Measurements from ENCODE around the gene NCOA5.
A peak's percentile ranks its signal among the peaks of the same experiment; 100 is the strongest.

NCOA5 gene

DNA sequence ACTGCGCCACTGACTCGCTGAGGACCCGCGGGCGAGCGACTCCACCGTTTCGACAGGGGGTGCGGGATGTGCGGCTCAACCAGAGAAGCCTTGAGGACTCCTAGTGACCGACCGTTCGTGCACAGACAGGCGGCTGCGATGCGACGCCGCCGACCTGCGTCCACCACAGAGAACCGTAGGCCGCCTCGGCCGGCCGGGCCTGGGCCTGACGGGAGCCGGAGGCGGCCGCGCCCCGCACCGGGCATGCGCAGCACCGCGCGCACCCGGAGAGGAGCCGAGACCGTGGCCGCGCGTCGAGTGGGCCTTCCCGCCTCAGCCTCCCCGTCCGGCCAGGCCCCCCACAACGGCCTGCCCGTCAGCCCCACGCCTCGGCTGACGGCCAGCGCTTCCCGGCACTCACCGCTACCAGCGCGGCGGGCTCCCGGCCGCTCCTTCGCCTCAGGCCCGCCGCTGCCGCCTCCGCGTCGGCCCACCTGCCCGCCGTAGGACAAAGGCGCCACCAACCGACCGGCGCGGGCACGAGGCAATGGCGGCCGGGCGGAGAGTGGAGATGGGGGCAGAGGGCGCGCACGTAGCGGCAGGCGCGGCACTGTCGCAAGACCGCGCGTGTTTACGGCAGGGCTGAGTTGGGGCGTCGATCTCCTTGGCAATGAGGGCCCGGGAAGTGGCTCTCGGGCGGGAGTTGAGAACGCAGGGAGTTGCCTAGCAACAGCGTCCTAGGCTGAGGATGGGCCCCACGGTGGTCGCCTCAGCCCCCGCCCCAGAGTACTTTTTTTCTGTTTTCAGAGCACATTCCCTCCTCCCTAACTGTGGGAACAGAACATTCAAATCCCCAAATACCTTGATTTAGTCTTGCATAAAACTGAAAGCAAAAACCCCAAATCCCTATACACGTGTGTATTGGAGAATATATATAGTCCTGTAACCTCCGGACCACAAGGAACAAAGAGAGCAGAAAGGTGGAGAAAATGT is at the start of gene NCOA5:
TSS of gene NCOA5 (minus strand) at position 546 of the 972 bp plus-strand sequence. CDS start 10,538 bp downstream, outside the sequence.
- peak; percentile 98 for DNase-seq

DNA sequence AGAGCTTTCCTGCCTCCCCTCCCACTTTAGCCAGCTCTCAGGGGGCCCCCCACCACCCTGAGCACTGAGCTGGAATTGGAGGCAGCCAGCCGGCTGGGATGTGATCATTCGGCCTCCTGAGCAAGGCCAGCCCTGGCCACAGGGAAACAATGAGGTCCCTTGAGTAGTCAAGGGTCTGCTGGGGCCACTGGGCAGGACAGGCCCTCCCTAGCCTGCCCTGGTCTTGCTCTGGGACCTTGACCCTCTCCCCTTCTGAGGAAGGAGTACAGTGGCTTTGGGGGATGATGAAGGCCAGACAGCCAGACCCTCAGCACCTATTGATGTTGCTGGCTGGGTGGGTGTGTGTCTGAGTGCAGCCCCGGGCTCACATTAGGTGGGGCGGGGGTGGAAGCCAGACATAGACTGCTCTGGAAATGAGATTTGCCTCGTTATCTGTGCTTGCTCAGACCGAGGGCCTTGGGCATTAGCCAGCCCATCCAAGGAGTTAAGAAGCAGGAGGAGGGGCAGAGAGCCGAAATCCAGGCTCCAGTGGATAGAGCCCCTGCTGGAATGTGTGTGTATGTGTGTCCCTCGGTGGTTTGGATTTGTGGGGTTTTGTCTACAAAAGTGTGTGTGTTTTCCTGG is 49.6 kb upstream of the NCOA5 start:
- DNase-seq: no peak

DNA sequence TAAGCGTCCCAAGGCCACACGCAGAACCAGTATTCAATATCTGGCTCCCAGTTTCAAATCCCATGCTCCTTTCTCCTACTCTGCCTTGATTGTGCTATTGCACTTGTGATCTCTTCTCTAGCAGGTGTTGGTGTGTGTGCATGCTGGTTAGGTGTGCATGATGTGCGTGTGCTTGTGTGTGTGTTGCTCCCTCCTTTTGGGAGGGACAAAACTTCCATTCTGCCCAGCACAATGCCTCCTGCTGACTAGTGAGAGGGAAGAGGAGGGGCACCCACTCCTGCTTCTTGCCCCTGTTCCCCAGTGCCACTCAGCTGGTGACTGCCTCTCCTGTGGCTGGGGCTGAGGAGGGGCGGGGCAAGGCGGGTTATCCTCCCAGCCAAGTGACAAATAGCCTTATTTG is 48.1 kb upstream of the NCOA5 start:
- DNase-seq: no peak

DNA sequence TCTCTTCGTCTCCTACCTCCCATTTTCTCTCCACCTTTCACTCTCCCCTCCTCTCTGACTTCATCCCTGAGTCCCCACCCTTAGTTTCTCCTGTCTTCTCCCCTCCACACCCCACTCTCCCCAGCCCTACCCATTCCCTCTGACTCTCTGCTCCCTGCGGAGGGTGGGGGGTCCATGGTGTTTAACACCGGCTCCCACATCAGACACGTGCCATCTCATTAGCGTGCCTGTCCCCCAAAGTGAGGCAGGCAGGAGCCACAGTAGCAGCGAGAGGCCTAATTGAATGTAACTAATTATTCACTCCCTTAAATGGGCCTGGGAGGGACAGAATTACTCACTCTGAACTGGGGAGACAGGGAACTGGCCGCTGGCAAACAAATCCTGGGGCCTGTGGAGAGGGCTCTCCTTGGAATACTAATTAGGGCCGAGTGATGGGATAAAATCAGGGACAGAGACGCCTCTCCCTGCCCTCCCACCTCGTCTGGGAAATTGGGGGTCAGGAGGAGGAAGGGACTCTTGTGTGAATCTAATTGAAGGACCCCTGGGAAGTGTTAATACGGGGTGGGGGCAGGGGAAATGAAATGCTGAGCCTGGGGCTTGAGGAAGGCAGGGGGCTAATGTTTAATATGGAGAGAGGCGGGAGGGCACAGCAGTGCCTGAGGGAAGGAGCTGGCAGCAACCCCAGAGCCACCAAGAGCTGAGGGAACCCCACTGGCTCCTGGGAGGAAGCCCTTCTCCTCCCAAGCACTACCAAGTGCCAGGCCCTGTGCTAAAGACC is 46.3 kb upstream of the NCOA5 start:
- DNase-seq: no peak

DNA sequence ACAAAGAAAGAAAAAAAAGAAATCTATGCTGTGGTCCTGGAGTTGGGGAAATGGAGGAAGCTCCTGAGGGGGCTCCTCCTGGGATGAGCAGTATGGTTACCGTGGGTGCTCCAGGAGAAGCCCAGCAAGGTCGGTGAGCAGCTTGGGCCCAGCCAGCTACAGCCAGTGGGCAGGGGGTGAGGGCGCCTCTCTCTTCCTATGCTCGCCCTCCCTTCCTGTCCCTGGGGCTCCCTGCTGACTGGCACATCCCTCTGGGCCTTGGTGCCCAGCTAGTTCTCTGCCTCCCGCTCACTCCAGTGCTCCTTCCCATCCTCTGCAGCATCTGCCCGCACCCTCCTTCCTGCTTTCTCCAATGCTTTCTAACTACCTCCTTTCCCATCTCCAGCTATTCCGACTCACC is 45.0 kb upstream of the NCOA5 start:
- no peak for DNase-seq

DNA sequence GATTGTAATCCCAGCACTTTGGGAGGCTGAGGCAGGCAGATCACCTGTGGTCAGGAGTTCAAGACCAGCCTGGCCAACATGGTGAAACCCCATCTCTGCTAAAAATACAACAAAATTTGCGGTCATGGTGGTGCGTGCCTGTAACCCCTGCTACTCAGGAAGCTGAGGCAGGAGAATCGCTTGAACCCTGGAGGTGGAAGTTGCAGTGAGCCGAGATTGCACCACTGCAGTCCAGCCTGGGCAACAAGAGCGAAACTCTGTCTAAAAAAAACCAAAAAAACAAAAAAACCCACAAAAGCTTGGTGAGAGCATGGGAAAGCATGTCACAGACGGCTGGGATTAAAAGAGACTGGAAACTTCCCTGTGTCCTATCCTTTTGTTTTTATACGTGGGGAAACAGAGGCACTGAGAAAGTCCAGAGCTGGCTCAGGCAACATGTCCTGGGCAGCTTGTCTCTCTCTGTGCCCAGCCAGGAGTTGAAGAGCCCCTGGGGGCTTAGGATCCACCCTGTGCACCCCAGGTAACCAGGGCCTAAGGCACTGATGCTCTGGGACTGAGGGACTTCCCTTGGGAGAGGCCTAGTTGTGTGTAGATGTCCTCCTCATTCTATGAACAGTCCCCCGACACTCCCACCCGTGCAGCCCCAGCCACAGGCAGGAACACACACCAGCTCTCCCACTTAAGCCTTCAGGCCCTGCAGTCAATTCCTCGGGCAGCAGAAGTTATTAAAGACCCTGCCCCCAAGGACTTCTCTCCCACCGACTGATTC is 44.3 kb upstream of the NCOA5 start:
- DNase-seq: no peak

DNA sequence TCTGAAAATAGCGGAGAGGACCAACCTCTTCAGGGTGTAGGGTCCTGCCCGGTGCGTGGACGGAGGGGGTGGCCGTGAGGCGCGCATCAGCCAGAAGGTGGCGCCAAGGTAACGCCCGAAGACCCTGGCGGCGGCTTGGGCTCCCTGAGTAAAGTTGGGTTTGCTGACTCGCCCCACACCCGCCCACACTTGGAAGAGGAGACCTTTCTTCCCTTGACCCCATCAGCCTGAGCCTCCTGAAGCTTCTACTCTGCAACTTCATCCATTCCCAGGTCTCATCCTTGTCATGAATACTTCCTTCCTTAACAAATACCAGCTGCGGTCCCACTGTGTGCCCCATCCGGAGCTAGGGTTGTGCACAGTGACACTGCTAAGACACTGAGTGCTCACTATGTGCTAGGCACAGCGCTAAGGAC is 43.0 kb upstream of the NCOA5 start:
- DNase-seq: peak; percentile 74

DNA sequence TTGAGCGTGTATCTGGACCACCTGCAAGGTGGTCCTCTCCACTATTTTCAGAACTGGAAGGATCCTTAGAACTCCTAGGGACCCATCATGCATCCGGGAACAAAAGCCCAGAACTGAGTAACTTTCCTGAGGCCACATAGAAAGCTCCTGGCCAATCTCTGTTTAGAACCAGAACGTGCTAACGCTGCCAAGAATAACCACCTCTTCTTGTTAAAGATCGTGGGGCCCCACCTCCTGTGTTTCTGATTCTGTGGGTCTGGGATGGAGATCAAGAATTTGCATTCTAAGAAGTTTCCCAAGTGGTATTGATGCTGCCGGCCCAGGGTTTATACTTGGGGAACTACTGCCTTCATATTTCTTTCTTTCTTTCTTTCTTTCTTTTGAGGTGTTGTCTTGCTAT is 41.6 kb upstream of the NCOA5 start:
- DNase-seq: no peak

DNA sequence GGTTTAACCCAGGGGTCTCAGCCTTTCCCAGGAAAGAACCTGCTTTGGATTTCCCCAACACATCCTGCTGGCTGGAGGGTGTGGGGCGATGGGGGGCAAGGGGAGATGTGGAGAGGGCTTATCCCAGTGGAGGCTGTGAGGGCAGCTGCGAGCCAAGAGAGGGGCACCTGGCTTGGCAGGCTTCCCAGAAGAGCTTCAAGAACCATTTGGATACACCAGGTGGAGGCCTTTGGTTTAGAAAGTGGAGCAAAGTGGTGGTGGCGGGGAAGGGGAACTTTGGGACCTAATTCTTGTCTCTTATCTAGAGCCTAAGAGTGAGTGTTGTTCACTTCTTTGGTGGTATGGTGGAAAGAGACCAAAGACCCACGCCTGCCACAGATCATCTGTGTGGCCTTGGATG is 40.8 kb upstream of the NCOA5 start:
- no peak for DNase-seq

DNA sequence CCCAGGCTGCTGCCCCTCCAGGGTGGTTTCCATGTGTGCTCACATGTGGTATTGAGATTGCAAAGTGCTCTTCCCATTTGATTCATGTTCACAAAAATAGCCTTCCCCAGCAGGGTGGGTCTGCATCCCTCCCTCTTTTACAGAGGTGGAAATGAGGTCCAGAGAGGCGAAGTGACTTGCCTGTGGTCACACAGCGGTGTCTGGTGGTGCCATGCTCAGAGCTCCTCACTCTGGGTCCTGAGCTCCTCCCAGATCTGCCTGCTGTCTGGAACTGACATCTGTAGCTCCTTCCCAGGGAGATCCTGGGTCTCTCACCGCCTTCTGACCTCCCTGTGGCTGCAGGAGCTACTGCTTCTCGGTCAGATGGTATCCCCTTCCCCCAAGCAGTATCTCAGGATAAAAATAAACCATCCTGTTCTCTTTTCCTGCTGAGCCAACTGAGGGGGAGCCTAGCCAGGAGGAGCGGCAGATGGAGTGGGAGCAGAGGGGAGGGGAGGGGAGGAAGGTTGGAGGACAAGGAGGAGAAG is 40.3 kb upstream of the NCOA5 start:
- no peak for DNase-seq

DNA sequence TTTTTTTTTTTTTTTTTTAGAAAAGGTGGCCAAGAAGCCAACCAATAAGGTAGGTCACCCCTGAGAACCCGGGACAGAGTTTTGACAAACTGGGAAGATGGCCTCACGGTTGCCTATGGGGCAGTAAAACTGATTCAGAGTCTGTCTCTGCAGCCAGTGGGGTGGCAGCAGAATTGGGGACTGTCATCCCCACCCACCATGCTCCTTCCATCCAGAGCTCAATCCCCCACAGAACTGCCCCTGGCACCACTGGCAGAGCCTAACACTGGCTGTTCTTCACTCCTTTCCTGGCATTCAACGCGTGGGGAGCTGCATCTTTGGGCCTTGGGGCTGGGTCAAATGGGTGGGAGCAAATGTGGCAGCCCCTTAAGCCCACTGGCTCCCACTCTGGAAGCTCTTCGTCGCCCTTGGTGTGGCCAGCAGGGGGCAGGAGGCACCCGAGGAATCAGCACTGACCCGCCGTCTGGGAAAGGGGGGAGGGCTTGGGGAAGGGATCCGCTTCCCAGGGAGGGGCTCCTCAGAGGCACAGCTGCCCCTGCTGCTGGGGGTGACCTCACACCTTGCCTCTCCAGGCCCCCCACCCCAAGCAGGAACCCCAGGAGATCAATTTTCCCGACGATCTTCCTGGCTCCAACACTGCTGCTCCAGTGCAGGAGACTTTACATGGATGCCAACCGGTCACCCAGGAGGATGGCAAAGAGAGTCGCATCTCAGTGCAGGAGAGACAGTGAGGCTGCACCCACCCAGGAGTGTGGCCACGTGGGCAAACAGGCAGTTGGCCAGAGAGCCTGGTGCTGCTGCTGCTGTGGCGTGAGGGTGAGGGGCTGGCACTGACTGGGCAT is 38.8 kb upstream of the NCOA5 start:
- no peak for DNase-seq

DNA sequence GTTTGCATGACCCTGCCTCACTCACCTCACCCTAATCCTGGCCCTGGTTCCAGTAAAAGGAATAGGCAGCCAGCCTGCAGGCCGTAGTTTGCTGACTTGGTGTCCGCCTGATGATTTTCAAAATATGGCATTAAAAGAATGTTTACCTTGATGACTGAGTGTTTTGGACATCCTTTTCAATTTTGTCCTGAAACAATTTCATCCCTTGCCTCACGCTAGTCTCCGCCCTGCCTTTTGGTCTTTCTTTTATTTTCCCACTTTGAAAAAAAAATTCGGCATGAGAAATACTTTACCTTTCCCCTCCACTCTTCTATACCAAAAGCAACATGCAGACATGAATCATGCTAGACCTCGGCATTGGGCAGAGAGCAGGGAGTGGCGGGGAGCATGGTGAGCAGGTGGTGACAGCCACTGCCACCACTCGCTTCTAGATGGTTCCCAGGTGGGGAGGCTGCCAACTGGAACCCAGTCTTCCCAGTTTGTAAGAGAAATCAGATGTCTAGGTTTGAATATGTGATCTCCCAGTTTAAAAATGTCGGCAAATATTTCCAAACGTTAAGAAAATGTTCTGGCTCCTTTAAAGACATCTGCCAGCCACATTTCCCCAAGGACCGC is 37.7 kb upstream of the NCOA5 start:
- DNase-seq: no peak

DNA sequence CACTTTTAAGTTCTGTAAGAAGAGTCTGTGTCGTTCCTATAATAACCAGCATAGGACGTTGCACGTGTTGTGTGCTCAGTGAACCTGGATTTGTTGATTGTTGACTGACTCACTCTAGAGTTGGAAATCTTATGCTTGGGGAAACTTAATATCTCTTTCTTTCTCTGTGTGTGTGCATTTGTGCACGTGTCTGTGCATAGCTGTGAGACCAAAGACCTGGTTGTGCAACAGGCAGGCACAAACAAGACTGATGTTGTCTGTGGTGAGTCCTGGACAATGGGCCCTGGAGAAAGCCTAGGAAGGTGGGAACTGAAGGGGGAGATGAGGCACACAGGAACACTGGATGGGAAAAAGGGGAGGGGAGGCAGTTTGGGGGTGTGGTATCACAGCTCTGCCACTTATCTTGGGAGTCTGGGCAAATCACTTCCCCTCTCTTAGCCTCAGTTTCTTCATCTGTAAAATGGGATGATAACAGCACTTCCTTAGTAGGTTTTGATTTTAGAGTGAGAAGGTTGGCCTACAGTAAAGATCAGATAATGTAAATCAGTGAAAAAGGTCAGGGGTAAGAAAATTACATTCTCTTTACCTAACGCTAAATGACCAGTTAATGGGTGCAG is 36.8 kb upstream of the NCOA5 start:
- DNase-seq: no peak

DNA sequence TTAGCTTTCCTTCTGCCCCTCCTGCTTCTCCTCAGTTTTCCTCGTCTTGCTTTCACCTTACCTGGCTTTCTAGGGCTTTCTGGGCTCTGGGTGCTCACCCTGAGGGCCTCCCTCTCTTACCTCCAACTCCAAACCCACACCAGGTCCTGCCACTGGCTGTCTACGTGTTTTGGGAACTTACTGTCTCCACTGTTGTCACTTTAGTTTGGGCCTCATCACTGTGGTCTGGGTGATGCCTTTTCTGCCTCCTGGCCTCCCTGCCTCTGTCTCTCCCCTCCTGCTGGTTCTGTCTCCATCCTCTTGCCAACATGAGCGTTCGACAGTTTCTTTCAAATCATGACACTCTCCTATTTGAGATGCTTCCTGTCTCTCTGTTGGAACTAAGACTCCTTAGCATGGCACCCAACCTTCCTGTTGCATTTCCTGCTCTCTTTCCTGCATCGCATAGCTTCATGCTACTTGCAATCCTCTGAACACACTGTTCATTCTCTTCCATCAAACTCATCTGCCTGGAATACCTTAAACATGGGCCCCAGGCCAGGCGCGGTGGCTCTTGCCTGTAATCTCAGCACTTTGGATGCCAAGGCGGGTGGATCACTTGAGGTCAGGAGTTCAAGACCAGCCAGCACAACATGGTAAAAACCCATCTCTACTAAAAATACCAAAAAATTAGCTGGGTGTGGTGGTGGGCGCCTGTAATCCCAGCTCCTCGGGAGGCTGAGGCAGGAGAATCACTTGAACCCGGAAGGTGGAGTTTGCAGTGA is 33.9 kb upstream of the NCOA5 start:
- no peak for DNase-seq

DNA sequence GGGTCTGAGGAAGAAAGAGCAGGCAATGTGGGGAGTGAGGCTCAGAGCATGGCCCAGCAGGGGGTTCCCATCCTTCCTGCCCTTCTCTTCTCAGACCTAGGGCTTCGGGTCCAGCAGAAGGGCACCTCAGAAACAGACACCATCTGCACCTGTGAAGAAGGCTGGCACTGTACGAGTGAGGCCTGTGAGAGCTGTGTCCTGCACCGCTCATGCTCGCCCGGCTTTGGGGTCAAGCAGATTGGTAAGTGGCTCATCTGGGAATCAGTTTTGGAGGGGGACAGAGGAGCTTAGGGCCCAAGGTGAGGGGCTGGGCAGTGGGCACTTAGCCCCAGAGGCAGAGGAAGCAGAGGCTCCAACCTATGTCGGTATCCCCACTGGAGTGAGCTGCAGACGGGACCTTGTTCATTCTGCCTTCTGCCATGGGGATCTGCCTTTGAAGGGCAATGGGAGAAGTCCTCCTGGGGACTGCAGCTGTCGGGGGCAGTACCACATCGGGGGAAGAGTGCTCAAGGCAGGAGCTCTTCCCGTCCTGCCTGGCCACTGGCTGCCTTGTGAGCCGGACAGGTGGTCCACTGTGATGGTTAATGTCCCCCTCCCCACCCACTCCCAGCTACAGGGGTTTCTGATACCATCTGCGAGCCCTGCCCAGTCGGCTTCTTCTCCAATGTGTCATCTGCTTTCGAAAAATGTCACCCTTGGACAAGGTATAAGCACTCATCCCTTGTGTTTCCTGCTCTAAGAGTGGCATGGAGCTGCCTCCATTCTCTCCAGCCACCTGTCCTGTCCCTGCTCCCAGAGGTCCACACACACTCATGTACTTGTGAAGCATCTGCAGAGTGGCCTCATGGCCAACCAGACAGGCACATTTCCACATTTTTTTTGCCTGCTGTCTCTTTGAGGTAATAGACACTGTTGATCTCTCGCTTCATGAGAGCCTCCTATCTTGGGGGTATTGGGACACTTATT is 33.0 kb upstream of the NCOA5 start:
- DNase-seq: no peak

DNA sequence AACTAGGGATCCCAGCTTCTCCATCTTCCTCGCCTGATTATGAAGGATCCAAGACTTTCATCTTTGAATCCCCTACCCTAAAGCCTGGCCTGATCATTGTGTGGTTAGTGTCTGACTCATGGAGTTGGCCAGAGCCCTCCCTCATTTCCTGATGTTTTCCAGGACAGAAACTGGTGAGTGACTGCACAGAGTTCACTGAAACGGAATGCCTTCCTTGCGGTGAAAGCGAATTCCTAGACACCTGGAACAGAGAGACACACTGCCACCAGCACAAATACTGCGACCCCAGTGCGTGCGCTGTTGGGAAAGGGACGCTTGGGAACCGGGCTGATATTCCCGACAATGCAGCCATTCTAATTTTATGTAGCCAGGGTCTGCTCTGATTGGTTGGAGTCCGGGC is 32.3 kb upstream of the NCOA5 start:
- no peak for DNase-seq

DNA sequence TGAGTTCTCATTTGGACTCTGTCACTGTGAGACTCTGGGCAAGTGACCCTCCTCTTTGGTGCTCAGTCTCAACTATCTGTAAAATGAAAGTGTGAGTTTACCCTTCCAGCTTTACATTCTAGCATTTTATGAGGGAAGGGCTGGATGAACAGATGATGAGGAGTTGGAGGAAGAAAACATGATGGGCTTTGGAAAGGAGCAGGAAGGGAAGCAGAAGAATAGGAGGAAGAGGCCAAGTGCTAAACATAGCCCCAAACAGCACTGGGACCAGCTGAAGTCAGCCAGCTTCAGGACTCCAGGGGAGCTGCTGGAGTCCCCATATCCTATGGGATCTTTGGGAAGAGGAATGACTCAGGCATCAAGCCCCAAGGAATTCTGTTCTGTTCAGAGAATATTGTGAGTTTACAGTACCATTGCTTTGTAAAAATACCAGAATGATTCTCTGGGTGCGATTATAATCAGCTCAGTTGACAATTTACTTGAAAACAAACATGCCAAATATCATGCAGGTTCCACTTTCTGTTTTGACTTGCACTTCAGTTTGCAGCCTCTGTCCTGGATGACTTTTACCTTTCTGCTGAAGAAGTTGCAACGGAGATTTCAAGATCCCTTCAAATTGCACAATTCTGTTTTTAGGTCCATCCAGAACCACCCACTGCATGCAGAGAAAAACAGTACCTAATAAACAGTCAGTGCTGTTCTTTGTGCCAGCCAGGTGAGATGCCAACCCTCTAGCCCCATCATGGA is 31.6 kb upstream of the NCOA5 start:
- DNase-seq: no peak

DNA sequence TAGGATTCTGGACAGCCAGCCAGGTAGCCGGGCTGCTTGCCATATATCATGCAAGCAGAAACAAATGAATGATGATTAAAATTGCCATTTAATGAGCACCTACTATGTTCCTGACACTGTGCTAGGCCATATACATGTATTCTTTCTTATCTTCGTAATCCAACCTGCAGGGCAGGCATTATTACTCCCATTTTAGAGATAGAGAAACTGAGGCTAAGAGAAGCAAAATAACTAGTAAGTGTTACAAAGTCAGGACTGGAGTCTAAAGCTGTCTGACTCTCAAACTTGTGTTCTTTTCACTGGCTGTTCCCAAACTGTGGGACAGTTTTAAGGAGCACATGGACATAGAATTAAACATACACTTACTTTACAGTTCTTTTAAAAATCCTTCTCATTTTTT is 30.4 kb upstream of the NCOA5 start:
- no peak for DNase-seq
